Hepatocyte (in vitro differentiated cells): ENCODE measurements around the gene GLT8D1.

Experiments
- CTCF ChIP-seq: fragments of 200-600 bp; sonication (generic); IDR thresholded peaks from 2 replicates; pipeline ENCODE4 v1.5.1; 2016; ENCODE audit warnings: antibody characterized with exemption, mild to moderate bottlenecking; ENCODE audit not compliant: poor library complexity
- EZH2 ChIP-seq: fragments of 200-600 bp; sonication (generic); IDR thresholded peaks from 2 replicates; pipeline ENCODE4 v1.6.1; 2016; ENCODE audit warnings: antibody characterized with exemption, mild to moderate bottlenecking, borderline replicate concordance
- EZH2phosphoT487 ChIP-seq: fragments of 200-600 bp; sonication (generic); IDR thresholded peaks from one replicate; pipeline ENCODE4 v1.6.1; 2018; ENCODE audit warnings: antibody characterized with exemption, mild to moderate bottlenecking, low read depth, moderate library complexity; ENCODE audit not compliant: unreplicated experiment, severe bottlenecking

- TF ChIP-seq CTCF (no peak), EZH2 (no peak), EZH2phosphoT487 (no peak)
Measured at GRCh38 chr3:52715714-52716305, 10.2 kb upstream of the GLT8D1 start.
